GM12878 (cell line): ENCODE results near the gene MAP3K6. TPM values are rescaled to one million over a fixed set of nuclear protein-coding genes. Genes with fewer than 3 reads are reported as not detected.

ENCODE experiments used
- ESRRA ChIP-seq: IDR thresholded peaks from 2 replicates; pipeline ENCODE4 v1.6.1; 2012; ENCODE audit warnings: mild to moderate bottlenecking, low read length, improper control_type of control experiment
- ETV6 ChIP-seq, 2 experiments: fragments of 450-650 bp in 1 of 2; IDR thresholded peaks in 1 of 2; conservative IDR thresholded peaks in 1 of 2; 2 replicates each; pipeline ENCODE4 v1.6.1; 2014; ENCODE audit warnings: antibody characterized with exemption in 1 of 2, borderline replicate concordance in 1 of 2, low read depth in 1 of 2, mild to moderate bottlenecking in 1 of 2, moderate library complexity in 1 of 2
- HCFC1 ChIP-seq: fragments of 150-350 bp; IDR thresholded peaks from 2 replicates; pipeline ENCODE4 v1.6.1; 2014; ENCODE audit warnings: low read length
- HDAC2 ChIP-seq: fragments of 200-600 bp; sonication (generic); IDR thresholded peaks from 2 replicates; pipeline ENCODE4 v1.6.1; 2017
- IKZF1 ChIP-seq: fragments of 450-650 bp; conservative IDR thresholded peaks from 2 replicates; pipeline ENCODE4 v1.6.1; 2017; ENCODE audit warnings: antibody characterized with exemption, mild to moderate bottlenecking
- IRF3 ChIP-seq: fragments of 450-650 bp; IDR thresholded peaks from 2 replicates; pipeline ENCODE4 v1.6.1; 2014; ENCODE audit warnings: mild to moderate bottlenecking
- POLR2A ChIP-seq: IDR thresholded peaks from 2 replicates; pipeline ENCODE4 v1.6.1; 2011; ENCODE audit warnings: low read depth, mild to moderate bottlenecking, low read length
- polyA plus RNA-seq, 11 experiments: library from polyadenylated mRNA; depleted of rRNA in 4 of 11; unstranded in 6 of 11; stranded (reverse) in 5 of 11; fragments of >200 nt; fragmentation: Nextera tagmentation in 4 of 11; fragmentation: Illumina TruSeq in 1 of 11; extraction: Ambion mirVana in 4 of 11; extraction: Trizol in 1 of 11; gene quantifications; 1 replicate in 1 of 11; 2 replicates in 10 of 11; pipeline versions ENCODE4 v1.2.1 to v1.2.3, GENCODE V29; 2011 to 2016; ENCODE audit warnings: inconsistent platforms in 2 of 11, missing spikeins in 2 of 11, low read depth in 1 of 11
- total RNA-seq, 4 experiments: library from RNA; depleted of rRNA in 3 of 4; stranded (reverse); fragments of >200 nt in 3 of 4; fragmentation: Illumina TruSeq in 1 of 4; extraction: Trizol in 1 of 4; gene quantifications; 2 replicates each; pipeline versions ENCODE4 v1.2.1 to v1.2.3, GENCODE V29; 2013 to 2021
- TF ChIP-seq, protein P1 (sequence below): fragments of 450-650 bp; formaldehyde crosslinking; IDR thresholded peaks from 2 replicates; pipeline ENCODE4 v1.5.0; 2022; ENCODE audit warnings: mild to moderate bottlenecking, missing genetic modification characterization

Gene MAP3K6
- total and polyA plus RNA-seq, 10 of the 15 experiments (the other 5 are each of a cell fraction or from before 2014, with no cell fraction given) = 0.15 to 3.4 (median 1.2) TPM; not detected in 1

DNA sequence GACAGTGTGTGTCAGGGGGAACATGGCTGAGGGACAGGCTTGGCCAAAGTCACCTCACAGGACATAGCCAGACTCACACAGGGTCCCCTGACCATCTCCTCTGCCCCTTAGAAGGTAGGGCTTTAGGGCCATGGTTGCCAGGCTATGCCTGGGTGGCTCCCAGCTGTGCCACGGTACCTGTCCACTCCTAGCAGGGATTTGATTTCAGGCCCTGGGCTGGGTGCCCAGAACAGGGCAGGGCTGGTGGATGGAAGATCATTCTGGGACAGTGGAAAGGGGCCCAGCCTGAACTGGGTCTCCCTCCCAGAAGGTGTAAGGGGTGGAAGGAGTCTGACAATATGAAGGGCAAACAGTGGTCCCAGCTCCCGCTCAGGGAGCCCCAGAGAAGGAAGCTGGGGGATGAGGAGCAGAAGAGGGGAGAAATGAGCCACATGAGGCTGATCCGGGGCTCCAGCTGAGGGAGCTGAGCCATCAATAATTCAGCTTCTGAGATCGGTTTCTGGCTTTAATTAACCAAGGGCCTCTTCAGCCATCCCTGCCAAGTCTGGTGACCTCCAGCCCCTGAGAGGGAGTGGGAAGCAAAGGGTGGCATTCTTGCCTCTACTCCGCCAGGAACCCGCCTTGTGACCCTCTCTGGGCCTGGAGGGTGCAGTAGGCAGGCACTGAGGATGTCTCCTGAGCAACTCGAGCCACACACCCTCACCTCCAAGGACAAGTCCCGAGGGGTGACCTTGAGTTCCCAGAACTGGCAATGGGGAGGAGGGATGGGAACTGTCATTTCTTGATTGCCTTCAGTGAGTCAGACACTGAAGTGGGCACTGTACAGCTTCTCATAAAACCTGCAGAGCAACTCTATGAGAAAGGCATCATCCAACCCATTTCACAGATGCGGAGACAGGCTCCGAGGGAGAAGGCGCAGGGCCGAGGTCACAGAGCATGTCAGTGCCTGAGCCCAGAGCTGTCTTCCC, 14.3 kb upstream of the MAP3K6 start (continued):
- TF ChIP-seq, protein P1, sequence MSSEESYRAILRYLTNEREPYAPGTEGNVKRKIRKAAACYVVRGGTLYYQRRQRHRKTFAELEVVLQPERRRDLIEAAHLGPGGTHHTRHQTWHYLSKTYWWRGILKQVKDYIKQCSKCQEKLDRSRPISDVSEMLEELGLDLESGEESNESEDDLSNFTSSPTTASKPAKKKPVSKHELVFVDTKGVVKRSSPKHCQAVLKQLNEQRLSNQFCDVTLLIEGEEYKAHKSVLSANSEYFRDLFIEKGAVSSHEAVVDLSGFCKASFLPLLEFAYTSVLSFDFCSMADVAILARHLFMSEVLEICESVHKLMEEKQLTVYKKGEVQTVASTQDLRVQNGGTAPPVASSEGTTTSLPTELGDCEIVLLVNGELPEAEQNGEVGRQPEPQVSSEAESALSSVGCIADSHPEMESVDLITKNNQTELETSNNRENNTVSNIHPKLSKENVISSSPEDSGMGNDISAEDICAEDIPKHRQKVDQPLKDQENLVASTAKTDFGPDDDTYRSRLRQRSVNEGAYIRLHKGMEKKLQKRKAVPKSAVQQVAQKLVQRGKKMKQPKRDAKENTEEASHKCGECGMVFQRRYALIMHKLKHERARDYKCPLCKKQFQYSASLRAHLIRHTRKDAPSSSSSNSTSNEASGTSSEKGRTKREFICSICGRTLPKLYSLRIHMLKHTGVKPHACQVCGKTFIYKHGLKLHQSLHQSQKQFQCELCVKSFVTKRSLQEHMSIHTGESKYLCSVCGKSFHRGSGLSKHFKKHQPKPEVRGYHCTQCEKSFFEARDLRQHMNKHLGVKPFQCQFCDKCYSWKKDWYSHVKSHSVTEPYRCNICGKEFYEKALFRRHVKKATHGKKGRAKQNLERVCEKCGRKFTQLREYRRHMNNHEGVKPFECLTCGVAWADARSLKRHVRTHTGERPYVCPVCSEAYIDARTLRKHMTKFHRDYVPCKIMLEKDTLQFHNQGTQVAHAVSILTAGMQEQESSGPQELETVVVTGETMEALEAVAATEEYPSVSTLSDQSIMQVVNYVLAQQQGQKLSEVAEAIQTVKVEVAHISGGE = no peak
- TF ChIP-seq ESRRA (no peak), POLR2A (no peak), HCFC1 (no peak), IRF3 (no peak), IKZF1 (no peak), HDAC2 (no peak), ETV6 (conservative IDR thresholded peaks at IDR 0.05 in 1 of 2, IDR thresholded peaks at IDR 0.05 in 1 of 2; ENCODE audit: borderline replicate concordance in 1 of 2, low read depth in 1 of 2) (no peak)
